Mesenchymal stem cell (in vitro differentiated cells and primary cell): ENCODE measurements around the gene MMP24.

Source experiments
- DNase-seq: peaks from one replicate; pipeline ENCODE4 v3.0.0-alpha.2; 2013
- H2AFZ ChIP-seq: one replicate; pipeline ENCODE4 v1.6.1; 2013; ENCODE audit warnings: low read depth, mild to moderate bottlenecking, control low read depth, inconsistent platforms, low read length, moderate library complexity
- H2AK5ac ChIP-seq: 2 replicates; pipeline ENCODE4 v1.6.1; 2013; ENCODE audit warnings: low read length, moderate library complexity, mild to moderate bottlenecking, inconsistent platforms; ENCODE audit not compliant: severe bottlenecking
- H2BK120ac ChIP-seq: one replicate; pipeline ENCODE4 v1.6.1; 2013; ENCODE audit warnings: low read depth, mild to moderate bottlenecking, inconsistent platforms, low read length, moderate library complexity
- H2BK12ac ChIP-seq, 2 experiments: one replicate each; pipeline ENCODE4 v1.6.1; 2013; ENCODE audit warnings: inconsistent platforms in 2 of 2, low read length in 2 of 2, mild to moderate bottlenecking in 2 of 2, moderate library complexity in 2 of 2, control low read depth in 1 of 2
- H2BK15ac ChIP-seq: one replicate; pipeline ENCODE4 v1.6.1; 2013; ENCODE audit warnings: mild to moderate bottlenecking, low read depth, inconsistent platforms; ENCODE audit not compliant: poor library complexity, severe bottlenecking
- H2BK5ac ChIP-seq: 2 replicates; pipeline ENCODE4 v1.6.1; 2013; ENCODE audit warnings: low read depth, mild to moderate bottlenecking, low read length, control low read depth, inconsistent platforms; ENCODE audit not compliant: poor library complexity, severe bottlenecking
- H3K14ac ChIP-seq, 2 experiments: one replicate each; pipeline ENCODE4 v1.6.1; 2013; ENCODE audit warnings: inconsistent platforms in 2 of 2, low read length in 2 of 2, control low read depth in 1 of 2, mild to moderate bottlenecking in 1 of 2, moderate library complexity in 1 of 2
- H3K18ac ChIP-seq, 2 experiments: one replicate each; pipeline ENCODE4 v1.6.1; 2013; ENCODE audit warnings: inconsistent platforms in 2 of 2, low read length in 2 of 2, control low read depth in 1 of 2, low read depth in 1 of 2, mild to moderate bottlenecking in 1 of 2
- H3K23ac ChIP-seq, 2 experiments: one replicate each; pipeline ENCODE4 v1.6.1; 2013; ENCODE audit warnings: inconsistent platforms in 2 of 2, low read length in 2 of 2, mild to moderate bottlenecking in 2 of 2, moderate library complexity in 2 of 2, control low read depth in 1 of 2
- H3K27ac ChIP-seq: 2 replicates; pipeline ENCODE4 v1.5.1; 2013; ENCODE audit warnings: mild to moderate bottlenecking, moderate library complexity, low read length, control low read depth, inconsistent platforms; ENCODE audit not compliant: poor library complexity, severe bottlenecking
- H3K27me3 ChIP-seq, 2 experiments: 2 replicates each; pipeline versions ENCODE4 v1.6.1 to v1.7.0; 2013; ENCODE audit warnings: low read length in 2 of 2, mild to moderate bottlenecking in 2 of 2, moderate library complexity in 2 of 2, control low read depth in 1 of 2, inconsistent platforms in 1 of 2; ENCODE audit not compliant: control insufficient read depth in 1 of 2, insufficient read depth in 1 of 2
- H3K36me3 ChIP-seq, 2 experiments: 2 replicates each; pipeline versions ENCODE4 v1.6.1 to v1.7.0; 2013; ENCODE audit warnings: low read length in 2 of 2, control low read depth in 1 of 2, inconsistent platforms in 1 of 2, low read depth in 1 of 2, mild to moderate bottlenecking in 1 of 2; ENCODE audit not compliant: insufficient read depth in 2 of 2, control insufficient read depth in 1 of 2
- H3K4ac ChIP-seq, 2 experiments: one replicate each; pipeline ENCODE4 v1.6.1; 2013; ENCODE audit warnings: inconsistent platforms in 2 of 2, low read length in 2 of 2, mild to moderate bottlenecking in 2 of 2, moderate library complexity in 2 of 2, control low read depth in 1 of 2, low read depth in 1 of 2
- H3K4me1 ChIP-seq: 2 replicates; pipeline ENCODE4 v1.6.1; 2013; ENCODE audit warnings: low read depth, low read length, control low read depth; ENCODE audit not compliant: control insufficient read depth, insufficient read depth
- H3K4me2 ChIP-seq: 2 replicates; pipeline ENCODE4 v1.6.1; 2013; ENCODE audit warnings: low read length, mild to moderate bottlenecking, inconsistent platforms; ENCODE audit not compliant: poor library complexity, severe bottlenecking
- H3K4me3 ChIP-seq, 2 experiments: 2 replicates each; pipeline versions ENCODE4 v1.5.1 to v1.7.0; 2013; ENCODE audit warnings: low read length in 2 of 2, mild to moderate bottlenecking in 2 of 2, control low read depth in 1 of 2, low read depth in 1 of 2; ENCODE audit not compliant: insufficient read depth in 1 of 2
- H3K79me1 ChIP-seq: replicated peaks from 2 replicates; pipeline ENCODE4 v1.6.1; 2013; ENCODE audit warnings: mild to moderate bottlenecking, control low read depth, low read length, inconsistent platforms; ENCODE audit not compliant: poor library complexity, severe bottlenecking
- H3K9ac ChIP-seq: 2 replicates; pipeline ENCODE4 v1.7.0; 2013; ENCODE audit warnings: mild to moderate bottlenecking, low read length, moderate library complexity
- H3K9me3 ChIP-seq: 2 replicates; pipeline ENCODE4 v1.7.0; 2013; ENCODE audit warnings: mild to moderate bottlenecking, low read length; ENCODE audit not compliant: control insufficient read depth
- H4K8ac ChIP-seq: one replicate; pipeline ENCODE4 v1.6.1; 2013; ENCODE audit warnings: inconsistent platforms, mild to moderate bottlenecking, low read length, moderate library complexity
- H4K91ac ChIP-seq: one replicate; pipeline ENCODE4 v1.6.1; 2013; ENCODE audit warnings: mild to moderate bottlenecking, low read length, inconsistent platforms
- WGBS: methylation state at CpG from one replicate; pipeline ENCODE4 v1.1.7; 2013; ENCODE audit warnings: mixed read lengths; 5-methylcytosine and 5-hydroxymethylcytosine counted together

The MMP24 gene

GRCh38 chr20:35277531-35278395 lies 51.3 kb downstream of the MMP24 start, which contains the start of gene MMP24OS:
Gene MMP24OS (minus strand): TSS chr20:35278122. CDS start chr20:35277929, 193 bp downstream.
- peak within 1 kb of the TSS; percentile 72 to 79 for H3K18ac ChIP-seq
- peak within 1 kb of the TSS; percentile 57 to 92 for H3K4ac ChIP-seq
- H3K36me3 ChIP-seq: peaks cover 70 to 73% of the 10 kb centered on the region in 2 experiments
- peak within 1 kb of the TSS; percentile 54 for H2AK5ac ChIP-seq
- peak within 1 kb of the TSS in 1 of 2 experiments; percentile 68 for H3K23ac ChIP-seq
- peak within 1 kb of the TSS; percentile 46 for H2AFZ ChIP-seq
- peak within 1 kb of the TSS; percentile 95 for H3K27ac ChIP-seq
- H3K14ac ChIP-seq: peak within 1 kb of the TSS in 1 of 2 experiments; percentile 95
- peak within 1 kb of the TSS; percentile 55 for H3K4me2 ChIP-seq
- peak within 1 kb of the TSS; percentile 19 for H2BK15ac ChIP-seq
- peak within 1 kb of the TSS; percentile 60 to 97 for H3K4me3 ChIP-seq
- H4K91ac ChIP-seq: peak within 1 kb of the TSS; percentile 85
- H4K8ac ChIP-seq: peak within 1 kb of the TSS; percentile 73
- H2BK5ac ChIP-seq: peak within 1 kb of the TSS; percentile 37
- WGBS: 1% methylated on average over 63 of the region's 76 CpGs
- no peaks in the 10 kb centered on the region for H3K9me3 ChIP-seq
- DNase-seq: peak; percentile 91
- peak within 1 kb of the TSS; percentile 98 for H3K9ac ChIP-seq
- H3K79me1 ChIP-seq: peaks cover 12% of the 10 kb centered on the region
- peaks cover 46% of the 10 kb centered on the region for H3K4me1 ChIP-seq
- H2BK120ac ChIP-seq: peak within 1 kb of the TSS; percentile 59
- peak within 1 kb of the TSS in 1 of 2 experiments; percentile 12 for H2BK12ac ChIP-seq
- H3K27me3 ChIP-seq: no peaks in the 10 kb centered on the region

- no peaks in the 10 kb centered on the region for H3K27me3 ChIP-seq
- DNase-seq: no peak
- H3K36me3 ChIP-seq: peaks cover 62 to 64% of the 10 kb centered on the region in 2 experiments
- 98% methylated on average over 5 of the region's 5 CpGs for WGBS
- H4K8ac ChIP-seq: no peak overlapping the region
- peak overlapping the region; percentile 54 for H2AK5ac ChIP-seq
- no peak overlapping the region for H2BK5ac ChIP-seq
- H4K91ac ChIP-seq: no peak overlapping the region
- H3K79me1 ChIP-seq: peaks cover 12% of the 10 kb centered on the region
- H3K9ac ChIP-seq: peak overlapping the region; percentile 98
- no peak overlapping the region for H3K18ac ChIP-seq
- peaks cover 48% of the 10 kb centered on the region for H3K4me1 ChIP-seq
- H2BK120ac ChIP-seq: no peak overlapping the region
- no peak overlapping the region for H3K4me3 ChIP-seq
- H3K23ac ChIP-seq: no peak overlapping the region
- H3K9me3 ChIP-seq: no peaks in the 10 kb centered on the region
- no peak overlapping the region for H2BK12ac ChIP-seq
- peak overlapping the region; percentile 72 for H3K27ac ChIP-seq
- no peak overlapping the region for H2AFZ ChIP-seq
- no peak overlapping the region for H3K4ac ChIP-seq
- H3K14ac ChIP-seq: no peak overlapping the region
- H3K4me2 ChIP-seq: no peak overlapping the region
- H2BK15ac ChIP-seq: no peak overlapping the region
Observed at GRCh38 chr20:35279040-35279439, 52.5 kb downstream of the MMP24 start.

GRCh38 chr20:35279533-35280174 lies 53.2 kb downstream of the MMP24 start:
- Histone ChIP-seq H3K4me2 (no peak overlapping the region), H3K14ac (no peak overlapping the region), H3K36me3 (peaks cover 56 to 58% of the 10 kb centered on the region in 2 experiments), H3K9ac (peak overlapping the region; percentile 24), H3K4me3 (no peak overlapping the region), H2AFZ (no peak overlapping the region), H2BK120ac (no peak overlapping the region), H3K23ac (no peak overlapping the region), H4K91ac (no peak overlapping the region), H3K27me3 (no peaks in the 10 kb centered on the region), H3K9me3 (no peaks in the 10 kb centered on the region), H4K8ac (no peak overlapping the region), H3K18ac (no peak overlapping the region), H3K4me1 (peaks cover 42% of the 10 kb centered on the region), H2AK5ac (peak overlapping the region; percentile 7), H3K79me1 (peaks cover 9% of the 10 kb centered on the region), H2BK5ac (no peak overlapping the region), H2BK12ac (no peak overlapping the region), H3K4ac (peak overlapping the region in 1 of 2 experiments; percentile 21), H2BK15ac (no peak overlapping the region), H3K27ac (peak overlapping the region; percentile 28)
- 97% methylated on average over 7 of the region's 7 CpGs for WGBS
- DNase-seq: no peak

- Histone ChIP-seq H3K79me1 (peaks cover 5% of the 10 kb centered on the region), H2BK15ac (no peak overlapping the region), H4K8ac (no peak overlapping the region), H2BK12ac (no peak overlapping the region), H3K9me3 (no peaks in the 10 kb centered on the region), H3K4me1 (peaks cover 38% of the 10 kb centered on the region), H4K91ac (no peak overlapping the region), H3K14ac (no peak overlapping the region), H3K4ac (no peak overlapping the region), H3K4me3 (no peak overlapping the region), H3K27me3 (no peaks in the 10 kb centered on the region), H2BK120ac (no peak overlapping the region), H2AFZ (no peak overlapping the region), H2AK5ac (no peak overlapping the region), H3K9ac (no peak overlapping the region), H2BK5ac (no peak overlapping the region), H3K27ac (peak overlapping the region; percentile 17), H3K23ac (peak overlapping the region in 1 of 2 experiments; percentile 9), H3K18ac (no peak overlapping the region), H3K36me3 (peaks cover 47 to 49% of the 10 kb centered on the region in 2 experiments), H3K4me2 (no peak overlapping the region)
- DNase-seq: no peak
- WGBS: 95% methylated on average over 6 of the region's 6 CpGs
Observed at GRCh38 chr20:35280523-35280922, 54.0 kb downstream of the MMP24 start.
